GM23338 (cell line): Measurements from ENCODE around the gene PRPSAP2.

ENCODE experiments used
- CREB1 ChIP-seq: fragments of 250-450 bp; sonication (Bioruptor Pico); IDR thresholded peaks from 2 replicates; pipeline ENCODE4 v1.5.0; 2020; ENCODE audit warnings: low read depth, mild to moderate bottlenecking, moderate library complexity
- EZH2 ChIP-seq: fragments of 200-600 bp; sonication (generic); IDR thresholded peaks from one replicate; pipeline ENCODE4 v1.8.0; 2017; ENCODE audit warnings: antibody characterized with exemption, mild to moderate bottlenecking, low read depth; ENCODE audit not compliant: unreplicated experiment
- EZH2phosphoT487 ChIP-seq: fragments of 200-600 bp; sonication (generic); IDR thresholded peaks from one replicate; pipeline ENCODE4 v1.8.1; 2018; ENCODE audit warnings: antibody characterized with exemption; ENCODE audit not compliant: unreplicated experiment
- POLR2AphosphoS5 ChIP-seq: IDR thresholded peaks from 2 replicates; pipeline ENCODE4 v1.6.1; 2016; ENCODE audit warnings: antibody characterized with exemption, low read depth
- ZNF114 ChIP-seq: fragments of 250-450 bp; sonication (Bioruptor Pico); IDR thresholded peaks from 2 replicates; pipeline ENCODE4 v1.5.0; 2020; ENCODE audit warnings: mild to moderate bottlenecking, moderate library complexity
- TF ChIP-seq, protein P1 (sequence below), 2 experiments: fragments of 200-600 bp in 1 of 2; sonication (generic) in 1 of 2; conservative IDR thresholded peaks; 2 replicates each; pipeline versions ENCODE4 v1.5.1 to v1.6.1; 2016 to 2017; ENCODE audit warnings: antibody characterized with exemption in 2 of 2, low read depth in 2 of 2, mild to moderate bottlenecking in 2 of 2, moderate library complexity in 1 of 2

DNA sequence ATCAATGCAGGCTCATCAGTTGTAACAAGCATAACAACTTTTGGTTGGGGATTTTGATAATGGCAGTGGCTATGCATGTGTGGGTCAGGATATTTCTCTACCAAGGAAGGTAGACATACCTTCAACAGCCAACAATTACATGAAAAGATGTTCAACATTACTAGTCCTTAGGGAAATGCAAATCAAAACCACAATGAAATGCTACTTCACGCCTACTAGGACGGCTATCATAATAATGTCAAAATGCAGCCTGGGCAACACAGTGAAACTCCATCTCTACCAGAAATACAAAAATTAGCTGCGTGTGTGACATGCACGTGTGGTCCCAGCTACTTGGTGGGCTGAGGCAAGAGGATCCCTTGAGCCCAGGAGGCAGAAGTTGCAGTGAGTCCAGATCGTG lies 86.7 kb downstream of the PRPSAP2 start:
- no peak for TF ChIP-seq POLR2AphosphoS5
- TF ChIP-seq, protein P1, sequence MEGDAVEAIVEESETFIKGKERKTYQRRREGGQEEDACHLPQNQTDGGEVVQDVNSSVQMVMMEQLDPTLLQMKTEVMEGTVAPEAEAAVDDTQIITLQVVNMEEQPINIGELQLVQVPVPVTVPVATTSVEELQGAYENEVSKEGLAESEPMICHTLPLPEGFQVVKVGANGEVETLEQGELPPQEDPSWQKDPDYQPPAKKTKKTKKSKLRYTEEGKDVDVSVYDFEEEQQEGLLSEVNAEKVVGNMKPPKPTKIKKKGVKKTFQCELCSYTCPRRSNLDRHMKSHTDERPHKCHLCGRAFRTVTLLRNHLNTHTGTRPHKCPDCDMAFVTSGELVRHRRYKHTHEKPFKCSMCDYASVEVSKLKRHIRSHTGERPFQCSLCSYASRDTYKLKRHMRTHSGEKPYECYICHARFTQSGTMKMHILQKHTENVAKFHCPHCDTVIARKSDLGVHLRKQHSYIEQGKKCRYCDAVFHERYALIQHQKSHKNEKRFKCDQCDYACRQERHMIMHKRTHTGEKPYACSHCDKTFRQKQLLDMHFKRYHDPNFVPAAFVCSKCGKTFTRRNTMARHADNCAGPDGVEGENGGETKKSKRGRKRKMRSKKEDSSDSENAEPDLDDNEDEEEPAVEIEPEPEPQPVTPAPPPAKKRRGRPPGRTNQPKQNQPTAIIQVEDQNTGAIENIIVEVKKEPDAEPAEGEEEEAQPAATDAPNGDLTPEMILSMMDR (conservative IDR thresholded peaks at IDR 0.05; ENCODE audit: low read depth in 2 of 2): no peak
- TF ChIP-seq EZH2phosphoT487: no peak
- no peak for TF ChIP-seq EZH2
- no peak for TF ChIP-seq ZNF114 (CRISPR knock-in tag)
- no peak for TF ChIP-seq CREB1 (CRISPR knock-in tag)
